Cerebellar cortex (tissue), 1 donor: Measurements from ENCODE around the gene LTA4H.

Experiments
- DNase-seq: peaks from one replicate; pipeline ENCODE4 v3.0.0-alpha.2; 2015; ENCODE audit warnings: low spot score

The LTA4H gene

GRCh38 chr12:96057986-96058553 lies 22.7 kb upstream of the LTA4H start:
- DNase-seq, result no peak

GRCh38 chr12:96056646-96057455 lies 21.5 kb upstream of the LTA4H start:
- DNase-seq, result no peak

- no peak for DNase-seq
Observed at GRCh38 chr12:96054244-96054610, 18.8 kb upstream of the LTA4H start.

- DNase-seq, result no peak
Observed at GRCh38 chr12:96053476-96054243, 18.3 kb upstream of the LTA4H start.

GRCh38 chr12:96051756-96052485 lies 16.5 kb upstream of the LTA4H start:
- no peak for DNase-seq

- no peak for DNase-seq
Observed at GRCh38 chr12:96050139-96050538, 14.8 kb upstream of the LTA4H start.

GRCh38 chr12:96049101-96049500 lies 13.7 kb upstream of the LTA4H start:
- DNase-seq, result no peak

- DNase-seq, result no peak
Observed at GRCh38 chr12:96048393-96048969, 13.1 kb upstream of the LTA4H start.

GRCh38 chr12:96047229-96048211 lies 12.1 kb upstream of the LTA4H start:
- peak; percentile 40 for DNase-seq

GRCh38 chr12:96046543-96047228 lies 11.3 kb upstream of the LTA4H start:
- DNase-seq, result no peak

GRCh38 chr12:96045566-96045965 lies 10.2 kb upstream of the LTA4H start:
- no peak for DNase-seq

GRCh38 chr12:96044943-96045290 lies 9.5 kb upstream of the LTA4H start:
- no peak for DNase-seq

GRCh38 chr12:96044017-96044942 lies 8.9 kb upstream of the LTA4H start:
- no peak for DNase-seq

GRCh38 chr12:96041181-96041580 lies 5.8 kb upstream of the LTA4H start:
- DNase-seq, result no peak

- no peak for DNase-seq
Observed at GRCh38 chr12:96040305-96041133, 5.1 kb upstream of the LTA4H start.

- DNase-seq, result no peak
Observed at GRCh38 chr12:96039516-96039915, 4.1 kb upstream of the LTA4H start.

GRCh38 chr12:96036765-96037455 lies 1.5 kb upstream of the LTA4H start:
- no peak for DNase-seq
